Upper lobe of left lung (tissue), 6 donors: ENCODE results near the gene CAMK1G. TPM values are rescaled to one million over a fixed set of nuclear protein-coding genes. Genes with fewer than 3 reads are reported as not detected.
A peak's percentile ranks its signal among the peaks of the same experiment; 100 is the strongest.

ENCODE experiments used
- ATAC-seq, 2 donors: fragments of 200-7000 bp; cut with Tn5 transposase; one replicate each; pipeline ENCODE4 v1.9.1; 2022; ENCODE audit warnings: mild to moderate bottlenecking in 2 of 2, moderate library complexity in 2 of 2; ENCODE audit not compliant: low FRiP score in 2 of 2
- DNase-seq, 2 donors: peaks; one replicate each; pipeline ENCODE4 v3.0.0-alpha.2; 2019 to 2020
- H3K27ac ChIP-seq, 4 donors: fragments of 200-600 bp; sonication (generic); one replicate each; pipeline ENCODE4 v1.5.1; 2016 to 2019
- H3K27me3 ChIP-seq, 4 donors: fragments of 200-600 bp; sonication (generic); one replicate each; pipeline ENCODE4 v1.5.1; 2017 to 2019
- H3K36me3 ChIP-seq, 4 donors: fragments of 200-600 bp; sonication (generic); one replicate each; pipeline ENCODE4 v1.5.1; 2016 to 2019
- H3K4me1 ChIP-seq, 4 donors: fragments of 200-600 bp; sonication (generic); one replicate each; pipeline ENCODE4 v1.5.1; 2018 to 2019
- H3K4me3 ChIP-seq, 4 donors: fragments of 200-600 bp; sonication (generic); one replicate each; pipeline ENCODE4 v1.5.1; 2017 to 2019; ENCODE audit warnings: mild to moderate bottlenecking in 2 of 4, moderate library complexity in 1 of 4
- H3K9me3 ChIP-seq, 4 donors: fragments of 200-600 bp; sonication (generic); one replicate each; pipeline ENCODE4 v1.5.1; 2018 to 2019
- CTCF ChIP-seq, 6 experiments: fragments of 450-650 bp in 4 of 6; fragments of 200-600 bp in 2 of 6; sonication (generic) in 2 of 6; IDR thresholded peaks; one replicate each; pipeline ENCODE4 v1.5.1; 2016 to 2019; ENCODE audit warnings: antibody characterized with exemption in 6 of 6
- EP300 ChIP-seq, 4 donors: sonication (generic); formaldehyde crosslinking; IDR thresholded peaks; one replicate each; pipeline ENCODE4 v1.5.1; 2017; ENCODE audit warnings: antibody characterized with exemption in 4 of 4, control low read depth in 2 of 4
- POLR2A ChIP-seq, 4 donors: fragments of 450-650 bp; IDR thresholded peaks; one replicate each; pipeline ENCODE4 v1.5.1; 2016 to 2017; ENCODE audit warnings: antibody characterized with exemption in 4 of 4, mild to moderate bottlenecking in 2 of 4
- POLR2AphosphoS5 ChIP-seq, 2 donors: sonication (generic); formaldehyde crosslinking; IDR thresholded peaks; one replicate each; pipeline ENCODE4 v1.5.1; 2017; ENCODE audit warnings: antibody characterized with exemption in 2 of 2
- WGBS, 2 donors: methylation state at CpG; one replicate each; pipeline ENCODE4 v1.1.5; 2017 to 2018; 5-methylcytosine and 5-hydroxymethylcytosine counted together
- total RNA-seq, 6 donors: library from RNA; depleted of rRNA in 4 of 6; stranded (reverse); fragments of >200 nt in 4 of 6; gene quantifications; one replicate each; pipeline versions ENCODE4 v1.1.0 to v1.2.1, GENCODE V29; 2016 to 2021
- donor health status: DM: no; HTN: no; CAD: no; lungs with moderate emphysema.
- donor health status: DM: no; HTN: yes; CAD: no; lungs with severe emphysema.

The CAMK1G gene
- total RNA-seq, 6 donors from 2014 or later = 0.20 to 0.46 (median 0.30) TPM; not detected in 3

GRCh38 chr1:209627027-209627731 lies 43.7 kb downstream of the CAMK1G start:
- peaks cover 12 to 21% (median 19%) of the 10 kb centered on the region in 4 donors for H3K4me1 ChIP-seq
- peak in 1 of 2 donors; percentile 53 for DNase-seq
- no peaks in the 10 kb centered on the region for H3K9me3 ChIP-seq
- H3K4me3 ChIP-seq = no peak overlapping the region
- ATAC-seq = peak; percentile 31 to 63
- H3K27ac ChIP-seq = peak overlapping the region in 1 of 4 donors; percentile 42
- H3K27me3 ChIP-seq = no peaks in the 10 kb centered on the region
- peaks cover 0 to 16% (median 8%) of the 10 kb centered on the region in 4 donors for H3K36me3 ChIP-seq
- no peak for TF ChIP-seq POLR2AphosphoS5 (IDR thresholded peaks at IDR 0.05)
- TF ChIP-seq CTCF (IDR thresholded peaks at IDR 0.05) = no peak
- TF ChIP-seq POLR2A (IDR thresholded peaks at IDR 0.05) = no peak
- TF ChIP-seq EP300 (IDR thresholded peaks at IDR 0.05) = no peak
- WGBS, 2 donors = 59 to 66% methylated on average over 7 to 16 of the region's 16 CpGs

- Histone ChIP-seq H3K36me3 (peaks cover 0 to 11% (median 5%) of the 10 kb centered on the region in 4 donors), H3K9me3 (no peaks in the 10 kb centered on the region), H3K4me3 (no peak overlapping the region), H3K27me3 (no peaks in the 10 kb centered on the region), H3K4me1 (peaks cover 12 to 21% (median 19%) of the 10 kb centered on the region in 4 donors), H3K27ac (peak overlapping the region in 1 of 4 donors; percentile 42)
- TF ChIP-seq POLR2A (IDR thresholded peaks at IDR 0.05) (no peak), POLR2AphosphoS5 (IDR thresholded peaks at IDR 0.05) (peak in 1 of 2 donors; percentile 7), CTCF (IDR thresholded peaks at IDR 0.05) (peak; percentile 87 to 94 (median 90))
- ATAC-seq (peak; percentile 68 to 86), DNase-seq (peak; percentile 63 to 93)
- 28 to 50% methylated on average over 8 to 15 of the region's 16 CpGs for WGBS, 2 donors
Observed at GRCh38 chr1:209627732-209628196, 44.2 kb downstream of the CAMK1G start.

GRCh38 chr1:209628618-209629299 lies 45.2 kb downstream of the CAMK1G start:
- TF ChIP-seq POLR2AphosphoS5 (IDR thresholded peaks at IDR 0.05) = no peak
- no peak for TF ChIP-seq POLR2A (IDR thresholded peaks at IDR 0.05)
- TF ChIP-seq CTCF (IDR thresholded peaks at IDR 0.05) = no peak
- no peak for TF ChIP-seq EP300 (IDR thresholded peaks at IDR 0.05)
- ATAC-seq (no peak), DNase-seq (no peak)
- no peak overlapping the region for H3K4me3 ChIP-seq
- H3K36me3 ChIP-seq = peaks cover 0 to 9% (median 1%) of the 10 kb centered on the region in 4 donors
- H3K4me1 ChIP-seq = peaks cover 12 to 21% (median 19%) of the 10 kb centered on the region in 4 donors
- H3K27ac ChIP-seq = no peak overlapping the region
- H3K27me3 ChIP-seq = no peaks in the 10 kb centered on the region
- no peaks in the 10 kb centered on the region for H3K9me3 ChIP-seq
- WGBS, 2 donors = 81 to 88% methylated on average over 7 of the region's 7 CpGs

- Histone ChIP-seq H3K4me1 (peaks cover 12 to 21% (median 19%) of the 10 kb centered on the region in 4 donors), H3K27ac (no peak overlapping the region), H3K9me3 (no peaks in the 10 kb centered on the region), H3K27me3 (no peaks in the 10 kb centered on the region), H3K36me3 (peaks cover 0 to 9% (median 1%) of the 10 kb centered on the region in 4 donors), H3K4me3 (no peak overlapping the region)
- TF ChIP-seq POLR2A (IDR thresholded peaks at IDR 0.05) (no peak), POLR2AphosphoS5 (IDR thresholded peaks at IDR 0.05) (no peak), EP300 (IDR thresholded peaks at IDR 0.05) (no peak), CTCF (IDR thresholded peaks at IDR 0.05) (no peak)
- no peak for ATAC-seq
- no peak for DNase-seq
- 96% methylated on average over 8 to 11 of the region's 11 CpGs for WGBS, 2 donors
Observed at GRCh38 chr1:209629621-209630382, 46.3 kb downstream of the CAMK1G start.
